ENCODE measurements around the gene STK4. TPM values are rescaled to one million over a fixed set of nuclear protein-coding genes. Genes with fewer than 3 reads are reported as not detected.
A peak's percentile ranks its signal among the peaks of the same experiment; 100 is the strongest.

STK4 gene
- total and polyA plus RNA-seq, 2 donors from 2014 or later = 4.3 to 41.0 TPM

GRCh38 chr20:45077559-45077958, 111.2 kb downstream of the STK4 start:
- H3K4me3 ChIP-seq (ENCODE audit: low read length in 3 of 3) = no peak overlapping the region
- peaks cover 0 to 9% (median 0%) of the 10 kb centered on the region in 3 donors for H3K36me3 ChIP-seq (ENCODE audit: control insufficient read depth in 2 of 3, insufficient read depth in 3 of 3, low read length in 3 of 3)
- H3K27me3 ChIP-seq (ENCODE audit: control insufficient read depth, insufficient read depth, low read length) = no peaks in the 10 kb centered on the region
- DNase-seq (peak in 2 of 5 donors; percentile 4 to 24), FAIRE-seq (no peak)
- no peaks in the 10 kb centered on the region for H3K4me1 ChIP-seq (ENCODE audit: control insufficient read depth in 2 of 3, insufficient read depth in 2 of 3, low read depth in 1 of 3, low read length in 3 of 3)
- peaks cover 0 to 3% (median 0%) of the 10 kb centered on the region in 3 donors for H3K9me3 ChIP-seq (ENCODE audit: control insufficient read depth in 2 of 3, insufficient read depth in 1 of 3, low read length in 3 of 3)
- no peak overlapping the region for H3K9ac ChIP-seq (ENCODE audit: low read length in 3 of 3)
- intact Hi-C loops (cut with DNase I) = no loop called here
- TF ChIP-seq, protein P1, sequence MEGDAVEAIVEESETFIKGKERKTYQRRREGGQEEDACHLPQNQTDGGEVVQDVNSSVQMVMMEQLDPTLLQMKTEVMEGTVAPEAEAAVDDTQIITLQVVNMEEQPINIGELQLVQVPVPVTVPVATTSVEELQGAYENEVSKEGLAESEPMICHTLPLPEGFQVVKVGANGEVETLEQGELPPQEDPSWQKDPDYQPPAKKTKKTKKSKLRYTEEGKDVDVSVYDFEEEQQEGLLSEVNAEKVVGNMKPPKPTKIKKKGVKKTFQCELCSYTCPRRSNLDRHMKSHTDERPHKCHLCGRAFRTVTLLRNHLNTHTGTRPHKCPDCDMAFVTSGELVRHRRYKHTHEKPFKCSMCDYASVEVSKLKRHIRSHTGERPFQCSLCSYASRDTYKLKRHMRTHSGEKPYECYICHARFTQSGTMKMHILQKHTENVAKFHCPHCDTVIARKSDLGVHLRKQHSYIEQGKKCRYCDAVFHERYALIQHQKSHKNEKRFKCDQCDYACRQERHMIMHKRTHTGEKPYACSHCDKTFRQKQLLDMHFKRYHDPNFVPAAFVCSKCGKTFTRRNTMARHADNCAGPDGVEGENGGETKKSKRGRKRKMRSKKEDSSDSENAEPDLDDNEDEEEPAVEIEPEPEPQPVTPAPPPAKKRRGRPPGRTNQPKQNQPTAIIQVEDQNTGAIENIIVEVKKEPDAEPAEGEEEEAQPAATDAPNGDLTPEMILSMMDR (IDR thresholded peaks at IDR 0.05; ENCODE audit: borderline replicate concordance, extremely low read depth, insufficient read depth) = no peak
- no peak overlapping the region for H3K27ac ChIP-seq (ENCODE audit: low read depth in 2 of 2, low read length in 2 of 2)

DNA sequence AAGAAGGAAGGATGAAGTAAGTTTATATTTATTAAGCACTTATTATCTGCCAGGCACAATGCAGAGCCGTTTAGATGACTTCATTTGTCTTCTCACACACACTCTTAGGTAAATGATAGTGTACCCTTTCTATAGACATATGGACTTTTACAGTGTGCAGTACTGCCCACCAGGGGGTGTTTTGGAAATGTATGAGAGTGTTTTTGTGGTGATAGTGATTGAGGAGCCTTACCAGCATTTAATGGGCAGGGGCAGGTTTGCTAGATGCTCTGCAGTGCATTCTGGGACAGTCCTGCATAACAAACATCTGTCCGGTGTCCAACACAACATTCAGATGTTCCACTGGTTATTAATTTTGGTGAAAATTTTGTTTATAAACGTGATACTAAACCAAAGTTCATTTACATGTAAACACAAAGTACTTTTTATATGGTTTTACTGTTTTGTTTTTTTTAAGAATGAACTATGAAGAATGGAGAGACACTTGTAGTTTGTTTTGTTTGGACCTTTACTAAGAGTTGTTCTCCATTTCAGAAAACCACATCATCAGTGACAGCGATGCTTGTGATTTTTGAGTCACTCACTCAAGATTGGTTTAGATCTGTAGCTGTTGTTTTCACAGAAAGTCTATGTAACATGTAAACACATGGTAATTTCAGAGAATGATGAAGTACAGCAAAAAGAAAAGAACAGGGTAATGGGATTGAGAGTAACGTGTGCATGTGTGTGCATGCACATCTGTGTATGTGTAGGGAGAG, 114.7 kb downstream of the STK4 start:
- Histone ChIP-seq H3K9ac (ENCODE audit: low read length in 3 of 3) (no peak overlapping the region), H3K36me3 (ENCODE audit: control insufficient read depth in 2 of 3, insufficient read depth in 3 of 3, low read length in 3 of 3) (peaks cover 0 to 9% (median 0%) of the 10 kb centered on the region in 3 donors), H3K4me3 (ENCODE audit: low read length in 3 of 3) (no peak overlapping the region), H3K9me3 (ENCODE audit: control insufficient read depth in 2 of 3, insufficient read depth in 1 of 3, low read length in 3 of 3) (peaks cover 0 to 7% (median 0%) of the 10 kb centered on the region in 3 donors), H3K4me1 (ENCODE audit: control insufficient read depth in 2 of 3, insufficient read depth in 2 of 3, low read depth in 1 of 3, low read length in 3 of 3) (no peaks in the 10 kb centered on the region), H3K27me3 (ENCODE audit: control insufficient read depth, insufficient read depth, low read length) (no peaks in the 10 kb centered on the region), H3K27ac (ENCODE audit: low read depth in 2 of 2, low read length in 2 of 2) (no peak overlapping the region)
- TF ChIP-seq, protein P1 (IDR thresholded peaks at IDR 0.05; ENCODE audit: borderline replicate concordance, extremely low read depth, insufficient read depth) = no peak
- DNase-seq = no peak
- no peak for FAIRE-seq
- intact Hi-C loops (cut with DNase I) = no loop called here

GRCh38 chr20:45082468-45082867, 116.2 kb downstream of the STK4 start:
- Histone ChIP-seq H3K4me1 (ENCODE audit: control insufficient read depth in 2 of 3, insufficient read depth in 2 of 3, low read depth in 1 of 3, low read length in 3 of 3) (no peaks in the 10 kb centered on the region), H3K36me3 (ENCODE audit: control insufficient read depth in 2 of 3, insufficient read depth in 3 of 3, low read length in 3 of 3) (peaks cover 0 to 3% (median 0%) of the 10 kb centered on the region in 3 donors)

More at GRCh38 chr20:45082468-45082867, 116.2 kb downstream of the STK4 start:
- Histone ChIP-seq H3K4me3 (ENCODE audit: low read length in 3 of 3) (no peak overlapping the region), H3K9ac (ENCODE audit: low read length in 3 of 3) (no peak overlapping the region), H3K27ac (ENCODE audit: low read depth in 2 of 2, low read length in 2 of 2) (no peak overlapping the region), H3K27me3 (ENCODE audit: control insufficient read depth, insufficient read depth, low read length) (no peaks in the 10 kb centered on the region), H3K9me3 (ENCODE audit: control insufficient read depth in 2 of 3, insufficient read depth in 1 of 3, low read length in 3 of 3) (peaks cover 0 to 7% (median 0%) of the 10 kb centered on the region in 3 donors)
- intact Hi-C loops (cut with DNase I) = no loop called here
- no peak for DNase-seq
- FAIRE-seq = no peak
- TF ChIP-seq, protein P1 (IDR thresholded peaks at IDR 0.05; ENCODE audit: borderline replicate concordance, extremely low read depth, insufficient read depth) = no peak

Measured in kidney (tissue), 14 donors.